Astrocyte (in vitro differentiated cells and primary cell): ENCODE data around the gene PBLD.

Source experiments
- EZH2 ChIP-seq: IDR thresholded peaks from 2 replicates; pipeline ENCODE4 v1.6.1; 2012; ENCODE audit warnings: mild to moderate bottlenecking, low read length, inconsistent platforms; ENCODE audit not compliant: insufficient read depth
- TF ChIP-seq, protein P1 (sequence below): IDR thresholded peaks from 2 replicates; pipeline ENCODE4 v1.5.1; 2011; ENCODE audit warnings: low read depth, mild to moderate bottlenecking, inconsistent platforms, low read length, moderate library complexity; ENCODE audit not compliant: insufficient read depth

DNA sequence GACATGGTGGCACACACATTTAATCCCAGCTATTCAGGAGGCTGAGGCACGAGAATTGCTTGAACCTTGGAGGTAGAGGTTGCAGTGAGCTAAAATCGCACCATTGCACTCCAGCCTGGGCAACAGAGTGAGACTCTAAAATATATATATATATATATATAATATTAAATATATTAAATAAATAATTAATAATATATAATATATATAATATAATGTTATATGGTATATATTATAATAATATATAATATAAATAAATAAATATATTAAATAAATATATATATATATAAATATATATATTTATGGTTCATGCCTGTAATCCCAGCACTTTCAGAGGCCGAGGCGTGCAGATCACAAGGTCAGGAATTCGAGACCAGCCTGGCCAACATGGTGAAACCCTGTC, 33.9 kb upstream of the PBLD start:
- TF ChIP-seq EZH2, result no peak
- TF ChIP-seq, protein P1, sequence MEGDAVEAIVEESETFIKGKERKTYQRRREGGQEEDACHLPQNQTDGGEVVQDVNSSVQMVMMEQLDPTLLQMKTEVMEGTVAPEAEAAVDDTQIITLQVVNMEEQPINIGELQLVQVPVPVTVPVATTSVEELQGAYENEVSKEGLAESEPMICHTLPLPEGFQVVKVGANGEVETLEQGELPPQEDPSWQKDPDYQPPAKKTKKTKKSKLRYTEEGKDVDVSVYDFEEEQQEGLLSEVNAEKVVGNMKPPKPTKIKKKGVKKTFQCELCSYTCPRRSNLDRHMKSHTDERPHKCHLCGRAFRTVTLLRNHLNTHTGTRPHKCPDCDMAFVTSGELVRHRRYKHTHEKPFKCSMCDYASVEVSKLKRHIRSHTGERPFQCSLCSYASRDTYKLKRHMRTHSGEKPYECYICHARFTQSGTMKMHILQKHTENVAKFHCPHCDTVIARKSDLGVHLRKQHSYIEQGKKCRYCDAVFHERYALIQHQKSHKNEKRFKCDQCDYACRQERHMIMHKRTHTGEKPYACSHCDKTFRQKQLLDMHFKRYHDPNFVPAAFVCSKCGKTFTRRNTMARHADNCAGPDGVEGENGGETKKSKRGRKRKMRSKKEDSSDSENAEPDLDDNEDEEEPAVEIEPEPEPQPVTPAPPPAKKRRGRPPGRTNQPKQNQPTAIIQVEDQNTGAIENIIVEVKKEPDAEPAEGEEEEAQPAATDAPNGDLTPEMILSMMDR, result no peak
